Mononuclear cell (primary cell): ENCODE data around the gene MTMR2. TPM values are rescaled to one million over a fixed set of nuclear protein-coding genes. Genes with fewer than 3 reads are reported as not detected.
"Not testable (repeated sequence)": the region's sequence is repeated elsewhere in the genome, so short reads cannot be mapped to it uniquely, and the experiment has no call there.

ENCODE experiments used
- H3K27me3 ChIP-seq: 2 replicates; pipeline ENCODE4 v1.6.0; 2011; ENCODE audit warnings: low read length, control low read depth; ENCODE audit not compliant: insufficient read depth
- H3K4me1 ChIP-seq: 2 replicates; pipeline ENCODE4 v1.5.1; 2011; ENCODE audit warnings: mild to moderate bottlenecking, low read length, control low read depth; ENCODE audit not compliant: insufficient read depth
- H3K4me3 ChIP-seq: 2 replicates; pipeline ENCODE4 v1.5.1; 2011; ENCODE audit warnings: mild to moderate bottlenecking, low read length, moderate library complexity
- H3K9me3 ChIP-seq: 2 replicates; pipeline ENCODE4 v1.5.1; 2011; ENCODE audit warnings: low read depth, mild to moderate bottlenecking, control low read depth, low read length
- total RNA-seq: library from RNA; depleted of rRNA; stranded (reverse); fragments of >200 nt; gene quantifications from one replicate; pipeline ENCODE4 v1.2.3, GENCODE V29; 2012

MTMR2 gene
- total RNA-seq, 1 donor, result 8.2 TPM

DNA sequence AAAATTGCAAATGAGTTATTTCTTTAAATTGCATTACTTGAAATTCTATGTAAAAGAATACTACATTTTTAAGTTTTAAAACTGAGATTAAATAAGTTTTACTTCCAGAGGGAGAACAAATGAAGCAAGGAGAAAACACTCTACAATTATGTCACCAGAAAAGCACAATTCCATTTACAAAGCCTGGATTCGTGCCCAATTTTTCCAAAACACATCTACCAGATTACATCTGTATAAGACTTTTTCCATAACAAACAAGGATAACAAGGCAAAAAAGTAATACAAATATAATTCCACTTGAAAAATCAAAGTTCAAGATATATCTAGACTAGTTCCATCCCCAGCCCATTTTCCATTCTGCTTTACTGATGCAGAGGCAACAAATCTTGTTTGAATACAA lies 40.5 kb downstream of the MTMR2 start:
- Histone ChIP-seq H3K4me1 (no peaks in the 10 kb centered on the region), H3K4me3 (no peak overlapping the region), H3K9me3 (no peaks in the 10 kb centered on the region), H3K27me3 (no peaks in the 10 kb centered on the region)

DNA sequence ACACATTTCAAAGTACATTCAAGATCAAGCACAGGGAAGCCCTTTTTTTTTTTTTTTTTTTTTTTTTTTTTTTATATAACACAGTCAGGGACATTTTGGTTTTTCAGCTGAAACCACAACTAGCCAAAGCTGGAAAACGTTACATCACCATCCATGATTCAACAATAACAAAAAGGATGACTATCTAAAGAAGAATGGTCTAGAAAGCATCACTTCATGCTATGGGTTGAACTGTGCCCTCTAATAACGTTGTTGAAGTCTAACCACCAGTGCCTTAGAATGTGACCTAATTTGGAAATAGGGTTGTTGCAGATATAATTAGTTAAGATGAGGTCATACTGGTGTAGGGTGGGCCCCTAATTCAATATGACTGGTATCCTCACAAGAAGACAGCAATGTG lies 46.6 kb downstream of the MTMR2 start:
- no peaks in the 10 kb centered on the region for H3K27me3 ChIP-seq
- H3K9me3 ChIP-seq, result no peaks in the 10 kb centered on the region
- H3K4me1 ChIP-seq, result no peaks in the 10 kb centered on the region
- no peak overlapping the region for H3K4me3 ChIP-seq

DNA sequence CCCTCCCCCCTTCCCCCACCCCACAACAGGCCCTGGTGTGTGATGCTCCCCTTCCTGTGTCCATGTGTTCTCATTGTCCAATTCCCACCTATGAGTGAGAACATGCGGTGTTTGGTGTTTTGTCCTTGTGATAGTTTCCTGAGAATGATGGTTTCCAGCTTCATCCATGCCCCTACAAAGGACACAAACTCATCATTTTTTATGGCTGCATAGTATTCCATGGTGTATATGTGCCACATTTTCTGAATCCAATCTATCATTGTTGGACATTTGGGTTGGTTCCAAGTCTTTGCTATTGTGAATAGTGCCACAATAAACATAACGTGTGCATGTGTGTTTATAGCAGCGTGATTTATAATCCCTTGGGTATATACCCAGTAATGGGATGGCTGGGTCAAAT lies 53.0 kb downstream of the MTMR2 start:
- not testable (repeated sequence) for H3K4me1 ChIP-seq, H3K4me3 ChIP-seq, H3K9me3 ChIP-seq, H3K27me3 ChIP-seq

DNA sequence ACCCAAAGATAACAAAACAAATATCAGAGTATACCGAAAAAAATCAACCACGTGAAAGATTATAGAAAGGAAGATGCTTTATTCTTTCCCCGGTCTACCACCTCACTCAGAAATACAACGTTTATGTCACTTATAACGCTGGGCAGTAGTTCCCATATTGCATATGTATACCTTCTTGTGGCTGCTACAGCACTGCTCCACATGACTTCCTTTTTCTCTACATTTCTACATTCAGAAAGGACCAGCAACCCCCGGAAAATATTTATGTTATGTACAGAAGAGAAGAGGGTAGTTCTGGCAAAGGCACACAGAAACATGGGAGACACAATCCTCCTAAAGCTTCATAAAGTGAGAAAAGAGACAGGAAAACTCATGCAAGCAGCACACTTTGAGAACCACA lies 56.8 kb downstream of the MTMR2 start:
- Histone ChIP-seq H3K4me1 (no peaks in the 10 kb centered on the region), H3K9me3 (no peaks in the 10 kb centered on the region), H3K27me3 (no peaks in the 10 kb centered on the region), H3K4me3 (no peak overlapping the region)

DNA sequence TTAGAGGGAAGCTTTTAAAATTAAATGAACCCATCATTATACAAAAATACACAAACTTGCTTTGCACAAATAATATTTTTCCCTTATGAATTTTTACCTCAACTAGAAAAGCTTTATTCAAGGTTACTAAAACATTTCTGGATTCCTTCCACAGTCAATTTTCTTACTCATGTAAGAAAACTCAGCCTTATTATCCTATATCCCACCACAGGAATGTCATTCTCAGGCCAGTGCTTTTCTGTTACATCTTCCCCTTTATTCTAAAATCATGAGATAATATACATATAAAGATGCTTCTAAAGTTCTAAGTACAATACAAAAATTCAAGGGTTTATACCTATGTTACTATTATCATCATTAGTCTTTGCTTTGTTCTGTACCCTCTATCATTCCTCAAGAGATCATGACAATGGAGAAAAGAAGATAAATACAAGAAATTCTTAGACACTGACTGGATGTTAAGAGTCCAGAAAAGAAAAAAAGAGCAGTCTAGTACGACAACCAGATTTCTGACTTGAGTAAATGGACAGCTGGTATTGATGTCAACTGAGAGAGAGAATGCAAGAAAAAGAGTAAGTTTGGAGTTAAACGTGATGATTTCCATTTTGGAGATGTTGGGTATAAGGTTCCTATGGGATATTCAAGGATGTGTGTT lies 60.3 kb downstream of the MTMR2 start:
- Histone ChIP-seq H3K27me3 (no peaks in the 10 kb centered on the region), H3K4me3 (no peak overlapping the region), H3K4me1 (no peaks in the 10 kb centered on the region), H3K9me3 (no peaks in the 10 kb centered on the region)

DNA sequence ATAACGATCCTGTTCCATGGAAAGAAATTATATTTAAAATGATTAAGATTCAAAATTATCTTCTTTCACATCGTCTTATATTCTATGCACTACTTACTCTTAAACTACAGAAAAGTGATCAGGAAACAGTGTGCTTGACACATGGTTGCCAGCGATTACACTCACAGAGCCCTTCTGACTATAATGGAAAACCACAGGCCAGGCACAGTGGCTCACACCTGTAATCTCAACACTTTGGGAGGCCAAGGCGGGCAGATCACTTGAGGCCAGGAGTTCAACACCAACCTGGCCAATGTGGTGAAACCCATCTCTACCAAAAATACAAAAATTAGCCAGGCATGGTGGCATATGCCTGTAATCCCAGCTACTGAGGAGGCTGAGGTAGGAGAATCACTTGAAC lies 63.9 kb downstream of the MTMR2 start:
- not testable (repeated sequence) for H3K27me3 ChIP-seq

DNA sequence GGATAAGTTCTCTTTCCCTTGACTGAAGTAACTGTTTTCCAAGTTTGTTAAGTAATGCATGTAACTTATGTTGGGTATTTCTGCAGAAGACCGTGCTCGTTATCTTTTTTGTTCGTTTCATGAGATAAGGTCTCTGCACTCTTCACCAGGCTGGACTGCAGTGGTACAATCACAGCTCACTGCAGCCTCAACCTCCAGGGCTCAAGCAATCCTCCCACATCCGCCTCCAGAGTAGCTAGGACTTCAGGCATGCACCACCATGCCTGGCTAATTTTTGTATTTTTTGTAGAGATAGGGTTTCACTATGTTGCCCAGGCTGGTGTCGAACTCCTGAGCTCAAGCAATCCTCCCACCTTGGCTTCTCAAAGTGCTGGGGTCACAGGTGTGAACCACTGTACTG lies 69.5 kb downstream of the MTMR2 start:
- not testable (repeated sequence) for H3K4me1 ChIP-seq

More for the DNA sequence above, 63.9 kb downstream of the MTMR2 start:
- H3K9me3 ChIP-seq, H3K4me3 ChIP-seq, H3K4me1 ChIP-seq: not testable (repeated sequence)

DNA sequence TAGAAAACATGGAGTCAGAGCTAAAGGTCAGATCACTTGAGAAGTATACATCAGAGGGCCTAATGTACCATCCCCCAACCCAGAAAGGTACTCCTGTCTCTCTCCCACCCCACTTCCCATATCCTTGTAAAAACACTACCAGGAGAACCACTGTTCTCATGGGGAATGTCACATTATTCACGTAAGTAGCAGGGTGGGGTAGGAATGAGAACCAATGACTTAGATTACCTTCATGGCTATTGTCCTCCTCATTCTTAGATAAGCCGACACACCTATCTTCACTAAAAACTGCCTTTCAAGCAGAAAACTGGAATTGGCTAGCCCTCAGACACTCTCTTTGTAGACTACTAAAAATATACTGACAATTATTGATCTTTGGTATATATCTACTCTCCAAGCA lies 70.0 kb downstream of the MTMR2 start:
- Histone ChIP-seq H3K27me3 (no peaks in the 10 kb centered on the region), H3K4me1 (no peaks in the 10 kb centered on the region), H3K9me3 (no peaks in the 10 kb centered on the region), H3K4me3 (no peak overlapping the region)

More for the DNA sequence above, 69.5 kb downstream of the MTMR2 start:
- H3K27me3 ChIP-seq, H3K9me3 ChIP-seq, H3K4me3 ChIP-seq: not testable (repeated sequence)

DNA sequence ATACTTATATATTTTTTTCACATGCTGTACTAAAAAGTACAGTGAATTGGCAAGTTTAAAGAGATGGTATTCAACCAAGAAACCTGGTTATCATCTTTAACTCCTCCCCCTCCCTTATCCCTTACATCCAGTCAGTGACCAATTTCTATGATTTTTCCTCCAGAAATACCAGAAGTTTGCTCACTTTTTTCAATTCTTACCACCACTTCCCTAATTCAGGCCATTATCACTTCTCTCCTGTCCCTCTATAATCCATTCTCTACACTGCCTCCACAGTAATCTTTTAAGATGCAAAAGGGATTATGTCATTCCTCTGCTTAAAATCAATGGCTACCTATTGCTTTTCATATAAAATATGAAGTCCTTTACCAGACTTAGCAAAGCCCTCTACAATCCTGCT lies 70.8 kb downstream of the MTMR2 start:
- no peaks in the 10 kb centered on the region for H3K4me1 ChIP-seq
- H3K9me3 ChIP-seq, result no peaks in the 10 kb centered on the region
- no peaks in the 10 kb centered on the region for H3K27me3 ChIP-seq
- no peak overlapping the region for H3K4me3 ChIP-seq

DNA sequence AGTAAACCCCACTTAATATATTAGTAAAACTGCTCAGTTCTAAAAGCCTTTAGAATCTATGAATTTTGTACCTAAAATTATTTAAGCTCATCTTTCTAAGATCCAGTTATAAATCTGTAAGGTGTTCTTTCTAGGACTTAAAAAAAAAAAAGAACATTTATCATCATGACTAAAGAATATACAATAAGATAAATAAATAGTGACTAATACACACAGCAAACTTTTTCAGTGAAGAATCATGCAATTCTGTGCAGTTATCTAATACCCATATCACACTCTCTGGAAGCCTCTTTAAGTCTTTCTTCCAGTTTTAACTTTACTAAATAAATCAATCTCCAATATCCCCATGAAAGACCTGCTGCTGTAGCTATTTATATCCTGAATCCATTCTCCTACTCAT lies 73.8 kb downstream of the MTMR2 start:
- H3K9me3 ChIP-seq, result no peaks in the 10 kb centered on the region
- H3K4me3 ChIP-seq, result no peak overlapping the region
- H3K27me3 ChIP-seq, result no peaks in the 10 kb centered on the region
- no peaks in the 10 kb centered on the region for H3K4me1 ChIP-seq

DNA sequence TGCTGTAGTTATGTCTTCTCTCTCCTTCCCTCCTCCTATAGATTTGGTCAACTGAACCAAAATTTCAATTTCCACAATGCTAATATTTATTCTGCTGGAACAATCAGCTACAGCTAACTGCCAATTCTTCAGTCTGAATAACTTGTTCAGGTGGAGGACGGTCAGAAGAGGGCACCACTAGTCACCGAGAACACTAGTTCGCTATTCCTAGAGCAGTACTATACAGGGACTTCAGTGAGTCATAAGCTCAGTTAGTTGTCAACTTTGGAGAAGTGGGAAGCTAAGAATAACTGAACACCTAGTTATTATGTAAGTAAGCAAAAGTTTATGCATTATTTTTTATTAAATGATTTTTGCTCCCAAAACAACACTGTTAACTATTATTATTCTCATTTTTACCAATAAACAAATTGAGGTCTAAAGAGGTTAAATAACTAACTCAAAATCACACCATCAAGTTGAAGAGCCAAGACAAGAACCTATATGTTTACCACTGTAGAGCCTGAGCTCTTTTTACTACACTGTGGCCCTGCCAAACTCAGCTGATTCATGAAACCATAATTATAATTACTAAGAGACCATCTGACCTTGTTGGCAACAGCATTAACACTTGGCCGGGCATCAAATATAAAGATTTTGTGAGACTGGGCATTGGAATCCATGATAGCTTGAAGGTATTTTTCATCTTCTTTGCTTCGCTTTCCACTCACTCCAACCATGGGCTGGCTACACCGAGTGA lies 74.7 kb downstream of the MTMR2 start:
- no peaks in the 10 kb centered on the region for H3K27me3 ChIP-seq
- no peak overlapping the region for H3K4me3 ChIP-seq
- H3K9me3 ChIP-seq, result no peaks in the 10 kb centered on the region
- no peaks in the 10 kb centered on the region for H3K4me1 ChIP-seq

DNA sequence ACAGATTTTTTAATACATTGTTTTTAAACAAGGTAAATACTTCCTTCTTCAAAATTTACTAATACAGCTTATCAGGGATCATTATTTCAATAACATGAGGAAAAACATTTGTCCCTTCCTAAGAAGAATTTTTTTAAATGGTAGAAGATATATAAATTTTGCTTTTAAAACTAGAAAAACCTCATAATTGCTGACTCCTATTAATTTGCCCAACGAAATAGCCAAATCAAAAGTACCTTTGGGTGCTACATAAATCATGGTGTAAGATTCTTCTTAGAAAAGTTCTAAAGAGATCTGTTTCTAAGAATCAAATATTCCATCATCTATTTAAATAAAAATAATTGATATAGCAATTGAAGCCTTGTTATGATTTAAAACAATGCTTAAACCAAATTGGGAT lies 78.7 kb downstream of the MTMR2 start:
- H3K4me1 ChIP-seq, result no peaks in the 10 kb centered on the region
- H3K27me3 ChIP-seq, result no peaks in the 10 kb centered on the region
- no peaks in the 10 kb centered on the region for H3K9me3 ChIP-seq
- H3K4me3 ChIP-seq, result no peak overlapping the region

DNA sequence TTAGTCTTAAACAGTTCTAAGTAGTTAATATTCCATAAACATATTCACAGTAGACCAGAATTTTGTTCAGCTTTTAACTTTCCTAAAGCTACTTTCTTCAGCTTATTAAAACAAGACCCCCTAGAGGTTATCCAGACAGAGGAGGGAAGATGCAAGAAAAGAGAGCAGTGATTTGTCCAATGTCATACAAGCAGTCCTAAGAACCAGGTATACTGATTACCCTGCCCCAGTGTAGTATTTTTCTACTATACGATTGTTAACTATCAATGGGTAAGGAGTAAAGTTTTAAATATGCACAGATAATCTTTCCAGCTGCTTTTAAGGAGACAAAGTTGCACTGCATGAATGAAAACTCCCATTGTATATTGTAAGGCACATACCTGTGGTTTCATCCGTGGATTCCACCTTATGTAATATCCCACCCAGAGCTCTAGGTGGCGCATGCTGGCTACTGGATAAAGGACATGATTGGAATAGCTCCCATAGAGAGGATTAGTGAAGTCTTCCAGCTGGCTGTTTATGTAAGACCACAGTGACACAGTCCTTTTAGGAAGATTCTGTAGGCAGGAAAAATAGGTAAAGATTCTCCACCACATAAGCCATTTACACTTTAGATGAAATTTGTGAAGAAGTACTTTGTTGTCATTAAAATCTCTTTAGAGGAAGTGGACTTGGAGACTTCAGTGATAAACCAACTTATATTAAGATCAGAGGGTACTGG lies 88.0 kb downstream of the MTMR2 start:
- H3K4me3 ChIP-seq, result no peak overlapping the region
- H3K4me1 ChIP-seq, result no peaks in the 10 kb centered on the region
- H3K27me3 ChIP-seq, result no peaks in the 10 kb centered on the region
- no peaks in the 10 kb centered on the region for H3K9me3 ChIP-seq

DNA sequence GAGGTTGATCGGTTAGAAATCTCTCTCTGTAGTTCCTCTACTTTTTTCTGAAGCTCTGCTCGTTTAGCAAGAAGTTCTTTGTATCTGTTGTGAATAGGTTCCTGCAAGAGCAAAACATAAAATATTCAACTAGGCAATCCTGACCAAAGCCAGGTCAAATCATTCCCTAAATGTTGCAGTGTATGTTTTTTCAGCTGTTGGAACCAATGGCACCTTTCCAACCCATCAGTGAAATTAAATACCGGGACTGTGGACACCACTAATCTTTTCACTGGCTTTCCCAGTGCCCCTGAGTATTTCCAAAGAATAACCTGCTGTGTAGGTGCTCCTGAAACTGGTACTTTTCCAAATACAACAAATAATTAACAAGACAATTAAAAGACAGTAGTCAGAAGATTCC lies 88.6 kb downstream of the MTMR2 start:
- H3K9me3 ChIP-seq, result no peaks in the 10 kb centered on the region
- no peaks in the 10 kb centered on the region for H3K4me1 ChIP-seq
- no peaks in the 10 kb centered on the region for H3K27me3 ChIP-seq
- no peak overlapping the region for H3K4me3 ChIP-seq

DNA sequence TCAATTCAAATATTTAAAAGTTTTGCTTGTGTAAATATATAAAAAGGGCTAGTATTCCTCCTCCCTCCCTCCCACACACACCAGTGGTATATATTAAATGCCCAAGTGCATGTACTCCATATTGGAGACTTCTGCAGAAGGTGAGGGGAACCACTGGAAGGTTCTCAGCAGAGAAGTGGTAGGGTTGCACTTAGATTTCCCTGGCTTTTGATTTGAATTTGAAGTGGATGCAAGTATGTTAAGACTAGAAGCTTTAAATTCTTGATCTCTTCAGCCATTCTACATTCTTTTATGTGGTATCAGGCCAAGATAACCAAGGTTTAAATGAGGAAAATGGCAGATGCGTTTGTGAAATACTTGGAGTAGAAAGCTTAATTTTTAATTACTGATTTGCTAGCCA lies 90.5 kb downstream of the MTMR2 start:
- no peaks in the 10 kb centered on the region for H3K27me3 ChIP-seq
- H3K4me3 ChIP-seq, result no peak overlapping the region
- H3K9me3 ChIP-seq, result no peaks in the 10 kb centered on the region
- H3K4me1 ChIP-seq, result no peaks in the 10 kb centered on the region
